GM19468 (cell line): ENCODE measurements around the gene PLA2G4C.

ENCODE experiments used
- ATAC-seq: cut with Tn5 transposase; IDR thresholded peaks from one replicate; pipeline ENCODE4 v1.9.1; 2021; ENCODE audit warnings: mild to moderate bottlenecking, moderate library complexity, moderate number of reproducible peaks; ENCODE audit not compliant: unreplicated experiment; ENCODE audit errors: extremely low read depth

Gene PLA2G4C

DNA sequence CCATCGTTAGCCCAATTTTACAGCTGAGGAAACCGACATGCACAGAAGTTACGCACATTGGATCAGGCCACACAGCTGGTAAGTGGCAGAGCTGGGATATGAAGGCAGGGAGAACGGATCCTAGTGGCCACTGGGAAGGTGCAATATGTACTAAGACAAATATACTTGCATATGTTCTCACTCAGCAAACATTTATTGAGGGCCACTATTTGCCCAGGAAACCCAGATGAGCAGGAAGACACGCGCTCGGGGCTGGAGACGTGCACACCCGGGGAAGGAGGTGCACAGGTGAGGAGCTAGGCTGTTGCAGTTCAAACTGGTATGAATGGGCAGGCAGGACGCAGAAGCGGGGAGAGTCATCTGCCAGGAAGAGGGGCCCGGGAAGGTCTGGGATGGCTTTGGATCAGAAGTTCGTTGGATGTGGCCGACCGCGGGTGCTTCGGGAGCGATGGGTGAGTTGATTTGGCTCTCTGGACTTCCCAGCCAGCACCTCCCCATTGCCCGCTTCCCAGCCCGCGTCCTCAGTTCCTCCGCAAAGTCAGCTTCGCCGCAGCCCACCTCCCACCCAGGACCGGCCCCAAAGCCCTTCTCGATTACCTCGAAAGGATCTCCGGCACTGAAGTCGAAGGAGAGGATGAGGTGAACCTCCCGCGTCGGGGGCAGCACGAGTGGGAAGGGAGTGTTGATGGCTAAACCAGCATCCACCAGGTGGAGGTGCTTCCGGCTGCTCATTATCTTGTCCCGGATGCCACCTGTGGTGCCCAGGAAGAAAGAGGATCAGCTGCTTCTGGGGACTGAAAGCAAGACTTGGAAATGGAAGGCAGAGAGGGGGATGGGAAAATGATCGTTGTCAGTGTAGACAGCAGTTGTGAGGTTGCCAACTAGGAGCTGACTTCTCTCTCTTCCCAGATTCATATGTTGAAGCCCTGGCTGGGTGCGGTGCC lies 48.9 kb downstream of the PLA2G4C start:
- no peak for ATAC-seq

DNA sequence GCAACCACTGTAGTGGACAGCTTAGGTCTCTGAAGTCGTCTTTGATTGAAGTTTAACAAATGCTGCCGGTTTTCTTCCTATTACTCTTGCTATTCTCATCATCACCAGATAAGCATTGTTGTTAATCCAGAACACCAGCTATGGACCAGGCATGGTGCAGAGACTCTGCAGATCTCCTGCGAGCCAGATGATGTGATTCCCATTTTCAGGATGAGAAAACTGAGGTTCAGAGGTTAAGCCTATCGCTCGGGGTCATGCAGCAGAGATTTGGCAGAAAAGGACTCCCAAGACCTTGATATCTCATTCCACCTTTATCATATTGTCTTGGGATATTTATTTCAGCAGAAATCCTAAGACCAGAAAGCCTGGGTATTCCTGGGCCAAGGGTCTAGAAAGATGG lies 50.2 kb downstream of the PLA2G4C start:
- no peak for ATAC-seq

DNA sequence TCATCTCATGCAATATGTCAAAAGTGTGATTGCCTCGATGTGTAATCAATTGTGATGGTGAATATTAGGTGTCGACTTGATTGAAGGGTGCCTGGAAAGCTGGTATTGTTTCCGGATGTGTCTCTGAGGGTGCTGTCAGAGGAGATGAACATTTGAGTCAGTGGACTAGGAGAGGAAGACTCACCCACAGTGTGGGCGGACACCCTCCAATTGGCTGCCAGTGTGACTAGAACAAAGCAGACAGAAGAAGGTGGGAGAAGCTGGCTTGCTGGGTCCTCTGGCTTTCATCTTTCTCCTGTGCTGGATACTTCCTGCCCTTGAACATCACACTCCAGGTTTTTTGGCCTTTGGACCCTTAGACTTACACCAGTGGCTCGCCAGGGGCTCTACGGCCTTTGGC lies 51.3 kb downstream of the PLA2G4C start:
- ATAC-seq: no peak

GRCh38 chr19:48053856-48054255 lies 56.8 kb downstream of the PLA2G4C start:
- ATAC-seq: no peak

DNA sequence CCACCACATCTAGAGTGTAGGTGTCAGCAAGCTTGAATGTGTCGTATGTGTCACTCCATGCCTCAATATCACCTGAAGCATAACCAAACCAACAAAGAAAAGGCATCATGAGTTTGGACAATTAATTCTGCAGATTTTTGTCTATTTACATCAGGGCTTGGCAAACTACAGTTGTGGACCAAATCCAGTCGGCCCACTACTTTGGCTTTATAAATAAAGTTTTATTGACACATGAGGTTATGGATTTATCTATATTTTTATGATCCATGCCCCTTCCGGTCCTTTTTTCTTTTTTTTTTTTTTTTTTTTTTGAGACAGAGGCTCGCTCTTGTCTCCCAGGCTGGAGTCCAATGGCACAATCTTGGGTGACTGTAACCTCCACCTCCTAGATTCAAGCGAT lies 57.5 kb downstream of the PLA2G4C start:
- ATAC-seq: no peak

GRCh38 chr19:48051335-48052033 lies 59.1 kb downstream of the PLA2G4C start:
- no peak for ATAC-seq

DNA sequence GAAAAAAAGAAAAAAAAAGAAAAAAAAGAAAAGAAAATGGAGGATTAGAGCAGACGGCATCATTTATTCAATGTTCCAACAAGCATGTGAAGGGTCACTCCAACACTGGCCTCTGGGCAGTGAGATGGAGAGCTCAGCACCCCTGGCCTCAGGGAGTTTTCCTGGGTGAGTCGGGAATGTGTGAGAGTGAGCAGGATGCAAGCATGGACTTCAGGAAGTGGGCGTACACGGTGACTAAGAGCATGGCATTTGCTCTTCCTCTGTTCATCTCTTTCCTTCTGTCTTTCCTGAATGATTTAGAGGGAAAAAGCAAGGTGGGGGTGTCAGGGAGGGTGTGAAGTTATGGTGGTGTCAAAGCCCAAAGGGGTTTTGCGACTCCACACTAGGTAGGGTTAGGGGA lies 66.1 kb downstream of the PLA2G4C start:
- no peak for ATAC-seq

DNA sequence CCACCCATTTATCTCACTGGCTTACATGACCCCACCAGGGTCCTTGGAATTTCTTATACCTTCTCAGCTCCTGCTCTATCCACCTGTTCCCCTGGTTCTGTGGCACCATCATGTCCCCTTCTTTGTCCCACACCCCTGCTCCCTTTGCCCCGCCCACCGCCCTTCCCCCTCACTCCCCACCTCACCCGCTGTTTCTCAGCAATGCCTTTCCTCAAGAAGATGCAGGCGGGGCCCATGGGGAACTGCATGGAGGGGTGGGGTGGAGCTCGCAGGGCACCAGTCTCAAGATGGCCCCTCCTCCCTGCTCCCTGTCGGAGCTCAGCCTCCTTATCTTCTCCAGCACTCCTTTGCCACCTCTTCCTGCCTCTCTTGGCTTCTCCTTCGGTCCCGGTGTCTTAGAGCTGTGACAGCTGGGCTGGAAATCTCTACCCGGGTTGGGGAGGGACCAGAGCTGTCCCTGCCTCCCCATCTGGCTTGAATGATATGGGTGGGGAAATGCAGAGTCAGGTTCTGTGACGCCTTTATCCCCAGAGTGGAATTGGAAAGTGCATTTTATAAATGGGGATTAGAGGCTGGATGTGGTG lies 66.8 kb downstream of the PLA2G4C start, which contains the start of gene CABP5:
TSS of gene CABP5 (minus strand) at position 405 of the 584 bp plus-strand sequence. CDS start at position 248, 157 bp downstream.
- no peak for ATAC-seq

GRCh38 chr19:48041877-48042580 lies 68.6 kb downstream of the PLA2G4C start:
- no peak for ATAC-seq

- no peak for ATAC-seq
These were observed 73.9 kb downstream of the PLA2G4C start for GRCh38 chr19:48036765-48037164.

DNA sequence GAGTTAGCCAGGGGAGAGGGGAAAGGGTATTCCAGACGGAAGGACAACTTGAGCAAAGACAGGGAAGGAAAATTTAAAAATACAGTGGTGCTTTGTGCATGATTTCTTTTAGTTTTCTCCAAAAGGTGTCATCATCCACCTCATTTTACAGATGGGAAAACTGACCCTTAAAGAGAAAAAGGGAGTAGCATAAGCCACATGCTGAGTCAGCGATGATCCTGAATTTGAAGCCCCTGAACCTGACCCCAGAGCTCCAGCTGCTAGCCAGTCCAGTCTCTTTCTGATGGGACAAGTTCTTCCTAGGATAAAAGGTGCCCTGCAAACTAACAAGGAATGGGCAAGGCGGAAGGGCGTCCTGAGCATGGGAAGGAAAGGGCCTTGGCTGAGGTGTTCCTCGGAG lies 77.0 kb downstream of the PLA2G4C start:
- no peak for ATAC-seq

- ATAC-seq: no peak
These were observed 80.5 kb downstream of the PLA2G4C start for GRCh38 chr19:48030073-48030472.

DNA sequence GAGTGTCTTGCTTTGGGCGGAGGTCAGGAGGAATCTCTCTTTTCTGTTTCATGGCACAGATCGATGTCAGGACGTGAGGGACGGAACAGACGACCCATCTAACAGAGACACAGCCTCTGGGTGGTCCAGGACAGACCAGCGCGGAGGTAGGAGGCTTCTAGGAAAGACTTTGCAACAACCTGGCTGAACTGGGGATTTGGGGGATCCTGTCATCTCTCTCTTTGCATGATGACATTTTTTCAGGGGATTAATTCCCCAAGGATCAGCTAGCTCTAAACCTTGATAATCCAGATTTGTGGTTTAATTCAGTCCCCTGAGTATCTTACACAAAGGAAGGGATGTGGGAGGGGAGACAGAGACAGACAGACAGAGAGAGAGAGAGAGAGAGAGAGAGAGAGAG lies 81.2 kb downstream of the PLA2G4C start:
- no peak for ATAC-seq

- ATAC-seq: no peak
These were observed 85.1 kb downstream of the PLA2G4C start for GRCh38 chr19:48025480-48025879.

DNA sequence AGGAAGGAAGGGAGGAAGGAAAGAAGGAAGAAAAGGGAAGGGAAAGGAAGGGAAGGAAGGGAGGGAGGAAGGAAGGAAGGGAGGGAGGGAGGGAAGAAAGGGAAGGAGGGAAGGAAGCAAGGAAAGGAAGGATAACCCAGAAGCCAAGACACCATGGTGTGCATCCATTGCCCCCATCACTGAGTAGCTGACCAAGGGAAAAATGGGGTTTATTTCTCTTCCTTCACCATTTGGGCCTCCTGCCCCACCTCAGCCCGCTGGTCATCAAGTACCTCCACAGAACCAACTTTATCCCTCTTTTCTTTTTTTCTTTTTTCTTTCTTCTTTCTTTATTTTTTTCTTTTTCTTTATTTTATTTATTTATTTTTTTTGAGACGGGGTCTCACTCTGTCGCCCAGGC lies 87.1 kb downstream of the PLA2G4C start:
- no peak for ATAC-seq

GRCh38 chr19:48023011-48023410 lies 87.6 kb downstream of the PLA2G4C start:
- no peak for ATAC-seq

DNA sequence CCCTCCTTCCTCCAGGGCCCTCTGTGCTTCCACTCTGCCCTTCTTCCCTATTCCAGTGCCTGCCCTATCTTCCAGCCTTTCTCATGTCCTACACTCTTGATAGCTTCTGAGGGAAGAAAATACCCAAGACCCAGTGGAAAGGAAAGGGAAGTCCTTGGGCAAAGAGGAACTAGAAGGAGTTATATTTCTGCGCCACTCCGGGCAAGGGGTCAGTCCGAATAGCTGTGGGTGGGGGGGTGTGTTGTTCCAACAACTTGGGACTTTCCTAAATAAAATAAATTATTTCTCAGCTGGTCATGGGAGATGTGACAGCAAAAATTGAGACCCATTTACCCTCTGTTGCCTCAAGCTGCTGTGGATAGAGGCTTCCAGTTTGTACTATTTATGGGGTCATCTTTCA lies 89.9 kb downstream of the PLA2G4C start:
- ATAC-seq: no peak

DNA sequence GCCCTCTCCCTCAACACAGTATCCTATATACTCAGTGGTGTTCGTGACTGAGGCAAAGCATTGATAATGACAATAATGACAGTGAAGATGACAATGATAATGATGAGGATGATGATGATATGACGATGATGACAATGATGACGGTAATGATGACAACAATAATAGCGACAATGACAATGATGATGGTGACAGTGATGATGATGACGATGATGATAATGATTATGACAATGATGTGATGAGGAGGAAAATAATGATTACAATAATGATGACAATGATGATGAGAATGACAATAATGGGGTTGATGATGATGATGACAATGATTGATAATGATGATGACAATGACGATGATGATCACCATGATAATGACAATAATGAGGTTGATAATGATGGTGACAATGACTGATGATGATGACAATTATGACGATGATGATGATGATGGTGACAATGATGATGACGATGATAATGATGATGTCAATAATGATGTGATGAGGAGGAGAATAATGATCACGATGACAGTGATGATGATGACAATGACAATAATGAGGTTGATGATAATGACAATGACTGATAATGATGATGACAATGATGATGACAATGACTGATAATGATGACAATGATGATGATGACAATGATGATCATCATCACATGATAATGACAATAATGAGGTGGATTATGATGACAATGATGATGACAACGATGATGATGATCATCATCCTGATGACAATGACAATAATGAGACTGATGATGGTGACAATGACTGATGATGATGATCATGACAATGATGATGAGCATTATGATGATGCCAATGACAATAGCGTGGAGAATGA lies 99.5 kb downstream of the PLA2G4C start:
- no peak for ATAC-seq

DNA sequence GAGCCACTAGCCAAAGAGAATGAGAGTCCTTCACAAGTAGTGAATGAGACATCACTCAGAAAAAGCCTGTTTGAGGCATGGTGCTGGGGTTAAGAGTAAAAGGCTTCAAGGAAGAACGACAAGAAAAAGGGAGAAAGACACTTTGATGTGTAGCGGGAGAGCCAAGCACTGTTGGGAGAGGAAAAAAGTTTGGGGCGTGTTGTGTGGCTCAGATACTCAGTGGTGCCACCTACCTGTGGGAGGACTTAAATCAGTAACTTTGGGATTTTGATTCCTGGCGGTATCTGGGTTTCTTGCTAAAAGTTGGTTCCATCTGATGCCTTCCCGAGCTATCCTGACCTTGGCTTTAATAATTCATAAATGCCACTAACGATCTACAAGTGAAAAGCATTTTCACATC lies 103.9 kb downstream of the PLA2G4C start:
- no peak for ATAC-seq

- ATAC-seq: no peak
These were observed 106.4 kb downstream of the PLA2G4C start for GRCh38 chr19:48004236-48004635.
